Adrenal gland (tissue), 5 donors: ENCODE data around the gene ATP9B.
"Not testable (repeated sequence)": the region's sequence is repeated elsewhere in the genome, so short reads cannot be mapped to it uniquely, and the experiment has no call there.

Experiments used
- POLR2A ChIP-seq, 2 donors: fragments of 450-650 bp; IDR thresholded peaks; one replicate each; pipeline ENCODE4 v1.6.1; 2017; ENCODE audit warnings: antibody characterized with exemption in 2 of 2, mild to moderate bottlenecking in 2 of 2, moderate library complexity in 1 of 2
- TF ChIP-seq, protein P1 (sequence below), 6 experiments: fragments of 450-650 bp in 4 of 6; fragments of 200-600 bp in 2 of 6; sonication (generic) in 1 of 6; IDR thresholded peaks; 1 replicate in 5 of 6; 2 replicates in 1 of 6; pipeline versions ENCODE4 v1.5.1 to v1.8.0; 2016 to 2021; ENCODE audit warnings: antibody characterized with exemption in 6 of 6, mild to moderate bottlenecking in 2 of 6, moderate library complexity in 1 of 6
- donor health status: DM: no; HTN: no; CAD: no.

DNA sequence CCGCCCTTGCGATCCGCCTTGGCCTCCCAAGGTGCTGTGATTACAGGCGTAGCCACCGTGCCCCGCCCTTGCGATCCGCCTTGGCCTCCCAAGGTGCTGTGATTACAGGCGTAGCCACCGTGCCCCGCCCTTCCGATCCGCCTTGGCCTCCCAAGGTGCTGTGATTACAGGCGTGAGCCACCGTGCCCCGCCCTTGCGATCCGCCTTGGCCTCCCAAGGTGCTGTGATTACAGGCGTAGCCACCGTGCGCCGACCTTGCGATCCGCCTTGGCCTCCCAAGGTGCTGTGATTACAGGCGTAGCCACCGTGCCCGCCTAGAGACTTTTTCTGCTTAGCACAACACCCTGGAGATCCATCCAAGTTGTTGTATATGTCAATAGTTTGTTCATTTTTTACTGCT lies 103.1 kb downstream of the ATP9B start:
- TF ChIP-seq, protein P1, sequence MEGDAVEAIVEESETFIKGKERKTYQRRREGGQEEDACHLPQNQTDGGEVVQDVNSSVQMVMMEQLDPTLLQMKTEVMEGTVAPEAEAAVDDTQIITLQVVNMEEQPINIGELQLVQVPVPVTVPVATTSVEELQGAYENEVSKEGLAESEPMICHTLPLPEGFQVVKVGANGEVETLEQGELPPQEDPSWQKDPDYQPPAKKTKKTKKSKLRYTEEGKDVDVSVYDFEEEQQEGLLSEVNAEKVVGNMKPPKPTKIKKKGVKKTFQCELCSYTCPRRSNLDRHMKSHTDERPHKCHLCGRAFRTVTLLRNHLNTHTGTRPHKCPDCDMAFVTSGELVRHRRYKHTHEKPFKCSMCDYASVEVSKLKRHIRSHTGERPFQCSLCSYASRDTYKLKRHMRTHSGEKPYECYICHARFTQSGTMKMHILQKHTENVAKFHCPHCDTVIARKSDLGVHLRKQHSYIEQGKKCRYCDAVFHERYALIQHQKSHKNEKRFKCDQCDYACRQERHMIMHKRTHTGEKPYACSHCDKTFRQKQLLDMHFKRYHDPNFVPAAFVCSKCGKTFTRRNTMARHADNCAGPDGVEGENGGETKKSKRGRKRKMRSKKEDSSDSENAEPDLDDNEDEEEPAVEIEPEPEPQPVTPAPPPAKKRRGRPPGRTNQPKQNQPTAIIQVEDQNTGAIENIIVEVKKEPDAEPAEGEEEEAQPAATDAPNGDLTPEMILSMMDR (IDR thresholded peaks at IDR 0.05), result not testable (repeated sequence)
- not testable (repeated sequence) for TF ChIP-seq POLR2A (IDR thresholded peaks at IDR 0.05)
